ENCODE data around the gene FBXO38.

FBXO38 gene

DNA sequence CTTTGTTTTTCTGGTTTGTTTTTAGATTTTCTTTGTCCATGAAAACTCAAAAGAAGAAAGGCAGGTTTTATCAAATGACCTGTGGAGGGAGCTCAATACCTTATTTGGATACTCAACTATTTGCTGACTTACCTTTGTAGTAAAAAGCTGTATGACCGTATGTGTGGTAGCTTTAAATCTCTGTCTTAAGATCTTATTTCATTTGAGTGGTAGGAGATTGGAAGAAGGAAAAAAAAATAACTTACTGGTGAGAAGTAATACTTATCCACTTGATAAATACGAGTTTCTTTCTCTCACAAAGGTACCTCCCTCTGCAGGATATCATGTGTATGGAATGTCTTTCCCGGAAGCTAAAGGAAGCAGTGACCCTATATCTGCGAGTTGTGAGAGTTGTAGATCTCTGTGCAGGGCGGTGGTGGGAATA lies 15.0 kb downstream of the FBXO38 start:
- Histone ChIP-seq H3K4me2 (ENCODE audit: low read depth, low read length, poor library complexity, severe bottlenecking) (no peak overlapping the region), H4K20me1 (ENCODE audit: insufficient read depth, low read length, poor library complexity, severe bottlenecking) (no peaks in the 10 kb centered on the region), H3K4me1 (ENCODE audit: insufficient read depth, low read length, poor library complexity, severe bottlenecking) (peaks cover 20% of the 10 kb centered on the region), H3K4me3 (ENCODE audit: low read length, poor library complexity, severe bottlenecking) (no peak overlapping the region), H3K9me2 (replicated peaks; ENCODE audit: low read depth, low read length) (no peaks in the 10 kb centered on the region), H3K27me3 (ENCODE audit: insufficient read depth, low read length, poor library complexity, severe bottlenecking) (no peaks in the 10 kb centered on the region), H3K9me3 (ENCODE audit: insufficient read depth, low read depth, low read length) (no peaks in the 10 kb centered on the region), H3K9ac (ENCODE audit: low read depth, low read length, poor library complexity, severe bottlenecking) (no peak overlapping the region), H3F3A (ENCODE audit: low read depth) (peaks cover 4% of the 10 kb centered on the region; the same call in 1 of the 2 replicates), H3K36me3 (ENCODE audit: insufficient read depth, low read length) (peaks cover 58% of the 10 kb centered on the region; the same call in 1 of the 2 replicates), H3K79me2 (ENCODE audit: insufficient read depth, low read length) (no peaks in the 10 kb centered on the region), H2AFZ (ENCODE audit: low read length) (no peak overlapping the region)
- TF ChIP-seq, protein P1, sequence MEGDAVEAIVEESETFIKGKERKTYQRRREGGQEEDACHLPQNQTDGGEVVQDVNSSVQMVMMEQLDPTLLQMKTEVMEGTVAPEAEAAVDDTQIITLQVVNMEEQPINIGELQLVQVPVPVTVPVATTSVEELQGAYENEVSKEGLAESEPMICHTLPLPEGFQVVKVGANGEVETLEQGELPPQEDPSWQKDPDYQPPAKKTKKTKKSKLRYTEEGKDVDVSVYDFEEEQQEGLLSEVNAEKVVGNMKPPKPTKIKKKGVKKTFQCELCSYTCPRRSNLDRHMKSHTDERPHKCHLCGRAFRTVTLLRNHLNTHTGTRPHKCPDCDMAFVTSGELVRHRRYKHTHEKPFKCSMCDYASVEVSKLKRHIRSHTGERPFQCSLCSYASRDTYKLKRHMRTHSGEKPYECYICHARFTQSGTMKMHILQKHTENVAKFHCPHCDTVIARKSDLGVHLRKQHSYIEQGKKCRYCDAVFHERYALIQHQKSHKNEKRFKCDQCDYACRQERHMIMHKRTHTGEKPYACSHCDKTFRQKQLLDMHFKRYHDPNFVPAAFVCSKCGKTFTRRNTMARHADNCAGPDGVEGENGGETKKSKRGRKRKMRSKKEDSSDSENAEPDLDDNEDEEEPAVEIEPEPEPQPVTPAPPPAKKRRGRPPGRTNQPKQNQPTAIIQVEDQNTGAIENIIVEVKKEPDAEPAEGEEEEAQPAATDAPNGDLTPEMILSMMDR (conservative IDR thresholded peaks at IDR 0.05; ENCODE audit: low read length): peak; percentile 44
- TF ChIP-seq EZH2phosphoT487 (IDR thresholded peaks at IDR 0.05; ENCODE audit: borderline replicate concordance): no peak

DNA sequence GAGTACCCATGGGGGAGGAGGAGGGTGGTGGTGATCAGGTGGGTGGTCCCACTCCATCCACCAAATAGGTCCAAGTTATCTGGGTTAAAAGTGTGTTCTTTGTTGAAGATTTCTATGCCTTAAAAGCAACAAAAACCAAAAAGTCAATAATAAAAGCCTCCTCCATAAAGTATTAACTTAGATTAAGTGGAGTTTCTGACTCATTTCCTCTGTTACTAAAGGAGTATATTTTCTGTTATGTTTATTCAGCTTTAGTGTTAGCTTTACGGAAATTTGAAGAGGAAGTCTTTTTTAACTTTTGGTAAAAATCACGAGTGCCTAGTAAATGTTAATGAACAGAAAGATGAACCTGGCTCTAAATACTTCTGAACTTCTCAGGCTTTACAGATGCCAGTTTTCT lies 17.8 kb downstream of the FBXO38 start:
- Histone ChIP-seq H3K27me3 (ENCODE audit: insufficient read depth, low read length, poor library complexity, severe bottlenecking) (no peaks in the 10 kb centered on the region), H3K36me3 (ENCODE audit: insufficient read depth, low read length) (peaks cover 67% of the 10 kb centered on the region), H3K4me1 (ENCODE audit: insufficient read depth, low read length, poor library complexity, severe bottlenecking) (peaks cover 20% of the 10 kb centered on the region), H3K4me2 (ENCODE audit: low read depth, low read length, poor library complexity, severe bottlenecking) (peak overlapping the region; percentile 35), H4K20me1 (ENCODE audit: insufficient read depth, low read length, poor library complexity, severe bottlenecking) (no peaks in the 10 kb centered on the region), H2AFZ (ENCODE audit: low read length) (no peak overlapping the region), H3K9me2 (replicated peaks; ENCODE audit: low read depth, low read length) (no peaks in the 10 kb centered on the region), H3K9me3 (ENCODE audit: insufficient read depth, low read depth, low read length) (no peaks in the 10 kb centered on the region), H3K4me3 (ENCODE audit: low read length, poor library complexity, severe bottlenecking) (no peak overlapping the region), H3K79me2 (ENCODE audit: insufficient read depth, low read length) (no peaks in the 10 kb centered on the region), H3K9ac (ENCODE audit: low read depth, low read length, poor library complexity, severe bottlenecking) (no peak overlapping the region), H3F3A (ENCODE audit: low read depth) (peaks cover 4% of the 10 kb centered on the region; the same call in 1 of the 2 replicates)
- no peak for TF ChIP-seq EZH2phosphoT487 (IDR thresholded peaks at IDR 0.05; ENCODE audit: borderline replicate concordance)
- TF ChIP-seq, protein P1 (conservative IDR thresholded peaks at IDR 0.05; ENCODE audit: low read length): no peak

DNA sequence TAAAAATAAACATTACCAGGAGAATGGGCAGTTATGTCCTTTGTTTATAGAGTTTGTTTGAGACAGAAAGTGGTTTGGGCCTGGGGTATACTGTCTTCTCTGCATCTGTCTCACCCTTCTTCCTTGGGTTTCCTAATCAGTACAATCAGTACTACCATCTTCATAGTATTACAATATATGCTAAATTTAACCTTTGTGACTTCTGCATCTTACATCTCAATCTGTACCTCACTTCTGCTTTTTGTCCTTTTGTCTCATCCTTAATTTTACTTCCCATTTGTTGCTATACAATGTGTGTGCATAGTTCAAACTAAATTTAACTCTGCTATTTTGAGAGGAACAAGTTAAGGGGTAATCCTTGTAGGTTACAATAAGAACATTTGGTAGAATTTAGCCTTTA lies 19.6 kb downstream of the FBXO38 start:
- Histone ChIP-seq H3K27me3 (ENCODE audit: insufficient read depth, low read length, poor library complexity, severe bottlenecking) (no peaks in the 10 kb centered on the region), H3K4me2 (ENCODE audit: low read depth, low read length, poor library complexity, severe bottlenecking) (no peak overlapping the region), H3K79me2 (ENCODE audit: insufficient read depth, low read length) (no peaks in the 10 kb centered on the region), H2AFZ (ENCODE audit: low read length) (no peak overlapping the region), H3K4me3 (ENCODE audit: low read length, poor library complexity, severe bottlenecking) (no peak overlapping the region), H3F3A (ENCODE audit: low read depth) (peaks cover 4% of the 10 kb centered on the region; the same call in 1 of the 2 replicates), H3K4me1 (ENCODE audit: insufficient read depth, low read length, poor library complexity, severe bottlenecking) (peaks cover 20% of the 10 kb centered on the region), H3K9me3 (ENCODE audit: insufficient read depth, low read depth, low read length) (no peaks in the 10 kb centered on the region), H3K9me2 (replicated peaks; ENCODE audit: low read depth, low read length) (no peaks in the 10 kb centered on the region), H3K36me3 (ENCODE audit: insufficient read depth, low read length) (peaks cover 79% of the 10 kb centered on the region), H3K9ac (ENCODE audit: low read depth, low read length, poor library complexity, severe bottlenecking) (no peak overlapping the region), H4K20me1 (ENCODE audit: insufficient read depth, low read length, poor library complexity, severe bottlenecking) (no peaks in the 10 kb centered on the region)
- TF ChIP-seq, protein P1 (conservative IDR thresholded peaks at IDR 0.05; ENCODE audit: low read length): no peak
- TF ChIP-seq EZH2phosphoT487 (IDR thresholded peaks at IDR 0.05; ENCODE audit: borderline replicate concordance): no peak
